OCI-LY7 (cell line): ENCODE results near the gene KRTAP19-6.

Experiments
- EZH2phosphoT487 ChIP-seq: fragments of 200-600 bp; sonication (generic); IDR thresholded peaks from 2 replicates; pipeline ENCODE4 v1.6.1; 2018; ENCODE audit warnings: low read depth, borderline replicate concordance, mild to moderate bottlenecking, mixed run types, antibody characterized with exemption, low read length, moderate library complexity, mixed read lengths
- TF ChIP-seq, protein P1 (sequence below): fragments of 200-600 bp; sonication (generic); conservative IDR thresholded peaks from 2 replicates; pipeline ENCODE4 v1.5.1; 2014; ENCODE audit warnings: mild to moderate bottlenecking, antibody characterized with exemption, low read length, moderate library complexity, mixed read lengths

DNA sequence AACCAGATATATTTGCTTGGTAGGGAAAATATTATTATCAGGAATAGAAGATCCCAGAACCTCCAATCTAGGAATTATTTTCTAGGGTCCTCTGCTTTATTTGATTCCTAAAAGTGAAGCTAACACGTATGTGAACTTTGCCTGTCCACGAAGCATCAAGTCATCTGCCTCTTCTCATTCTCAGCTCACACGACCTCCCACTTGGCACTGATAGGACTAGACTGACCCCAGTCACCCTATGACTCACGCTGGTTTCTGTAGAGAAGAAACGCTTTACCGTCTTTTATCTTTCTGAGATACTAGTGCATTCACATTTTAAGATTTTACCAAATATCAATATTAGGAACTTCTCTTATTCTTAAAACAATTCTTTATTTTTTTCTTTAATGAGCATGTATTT is 21.4 kb upstream of the KRTAP19-6 start:
- TF ChIP-seq, protein P1, sequence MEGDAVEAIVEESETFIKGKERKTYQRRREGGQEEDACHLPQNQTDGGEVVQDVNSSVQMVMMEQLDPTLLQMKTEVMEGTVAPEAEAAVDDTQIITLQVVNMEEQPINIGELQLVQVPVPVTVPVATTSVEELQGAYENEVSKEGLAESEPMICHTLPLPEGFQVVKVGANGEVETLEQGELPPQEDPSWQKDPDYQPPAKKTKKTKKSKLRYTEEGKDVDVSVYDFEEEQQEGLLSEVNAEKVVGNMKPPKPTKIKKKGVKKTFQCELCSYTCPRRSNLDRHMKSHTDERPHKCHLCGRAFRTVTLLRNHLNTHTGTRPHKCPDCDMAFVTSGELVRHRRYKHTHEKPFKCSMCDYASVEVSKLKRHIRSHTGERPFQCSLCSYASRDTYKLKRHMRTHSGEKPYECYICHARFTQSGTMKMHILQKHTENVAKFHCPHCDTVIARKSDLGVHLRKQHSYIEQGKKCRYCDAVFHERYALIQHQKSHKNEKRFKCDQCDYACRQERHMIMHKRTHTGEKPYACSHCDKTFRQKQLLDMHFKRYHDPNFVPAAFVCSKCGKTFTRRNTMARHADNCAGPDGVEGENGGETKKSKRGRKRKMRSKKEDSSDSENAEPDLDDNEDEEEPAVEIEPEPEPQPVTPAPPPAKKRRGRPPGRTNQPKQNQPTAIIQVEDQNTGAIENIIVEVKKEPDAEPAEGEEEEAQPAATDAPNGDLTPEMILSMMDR, result no peak
- TF ChIP-seq EZH2phosphoT487, result no peak
